PC-9 (cell line): ENCODE results near the gene HTR2A. TPM values are rescaled to one million over a fixed set of nuclear protein-coding genes. Genes with fewer than 3 reads are reported as not detected.
"Not testable (repeated sequence)": the region's sequence is repeated elsewhere in the genome, so short reads cannot be mapped to it uniquely, and the experiment has no call there.

Experiments
- BruUV-seq: library from RNA; stranded (reverse); fragments of 400-500 nt; replicated peaks from 2 replicates; lab custom pipeline; 2021; lab: Mats Ljungman, UMichigan
- CTCF ChIA-PET: fragments of 300-600 bp; sonication (Branson Sonifier 250); formaldehyde crosslinking; loops from one replicate; lab custom pipeline; 2022; ENCODE audit warnings: antibody characterized with exemption; lab: Charles Lee
- POLR2A ChIA-PET: fragments of 300-600 bp; sonication (Branson Sonifier 250); formaldehyde crosslinking; loops from one replicate; lab custom pipeline; 2022; ENCODE audit warnings: antibody characterized with exemption; ENCODE audit not compliant: unreplicated experiment; lab: Charles Lee
- DNase-seq, 2 experiments: peaks; one replicate each; pipeline versions ENCODE4 v3.0.0 to v3.0.0-alpha.2; 2015 to 2022; ENCODE audit warnings: mixed read lengths in 1 of 2
- H2AFZ ChIP-seq: fragments of 200-600 bp; sonication (generic); 2 replicates; pipeline ENCODE4 v1.8.1; 2017; ENCODE audit warnings: antibody characterized with exemption
- H3F3A ChIP-seq: fragments of 200-600 bp; sonication (generic); 2 replicates; pipeline ENCODE4 v1.8.1; 2017; ENCODE audit warnings: antibody characterized with exemption, mild to moderate bottlenecking, low read depth; ENCODE audit not compliant: insufficient read depth
- H3K27ac ChIP-seq: fragments of 200-600 bp; sonication (generic); 2 replicates; pipeline ENCODE4 v1.6.1; 2016; ENCODE audit warnings: mixed run types
- H3K27me3 ChIP-seq: fragments of 200-600 bp; sonication (generic); 2 replicates; pipeline ENCODE4 v1.6.1; 2016; ENCODE audit warnings: low read depth, mixed run types; ENCODE audit not compliant: insufficient read depth
- H3K36me3 ChIP-seq: fragments of 200-600 bp; sonication (generic); 2 replicates; pipeline ENCODE4 v1.6.1; 2016; ENCODE audit warnings: low read depth, mixed run types
- H3K4me1 ChIP-seq: fragments of 200-600 bp; sonication (generic); replicated peaks from 2 replicates; pipeline ENCODE4 v1.6.1; 2016; ENCODE audit warnings: mixed run types; ENCODE audit not compliant: insufficient read depth
- H3K4me2 ChIP-seq: fragments of 200-600 bp; sonication (generic); 2 replicates; pipeline ENCODE4 v1.6.1; 2017; ENCODE audit warnings: mixed run types
- H3K4me3 ChIP-seq: fragments of 200-600 bp; sonication (generic); 2 replicates; pipeline ENCODE4 v1.6.1; 2016; ENCODE audit warnings: mixed run types
- H3K79me2 ChIP-seq: fragments of 200-600 bp; sonication (generic); 2 replicates; pipeline ENCODE4 v1.6.1; 2017; ENCODE audit warnings: low read depth, mixed run types
- H3K9me2 ChIP-seq: fragments of 200-600 bp; sonication (generic); 2 replicates; pipeline ENCODE4 v1.8.1; 2017; ENCODE audit warnings: mild to moderate bottlenecking; ENCODE audit not compliant: insufficient read depth
- H3K9me3 ChIP-seq: fragments of 200-600 bp; sonication (generic); 2 replicates; pipeline ENCODE4 v1.8.1; 2016; ENCODE audit warnings: low read depth; ENCODE audit not compliant: insufficient read depth
- H4K20me1 ChIP-seq: fragments of 200-600 bp; sonication (generic); 2 replicates; pipeline ENCODE4 v1.8.1; 2017; ENCODE audit not compliant: insufficient read depth
- CTCF ChIP-seq: fragments of 200-600 bp; sonication (generic); conservative IDR thresholded peaks from 2 replicates; pipeline ENCODE4 v1.6.1; 2017; ENCODE audit warnings: mixed run types, antibody characterized with exemption, mild to moderate bottlenecking, moderate library complexity
- EZH2 ChIP-seq: fragments of 200-600 bp; sonication (generic); IDR thresholded peaks from 2 replicates; pipeline ENCODE4 v1.8.0; 2017; ENCODE audit warnings: antibody characterized with exemption, low read depth
- intact Hi-C: fragments of 100-400 bp; cut with micrococcal nuclease; formaldehyde crosslinking; loops from one replicate; pipeline ENCODE4 v1.10.0; 2022; ENCODE audit not compliant: unreplicated experiment
- total RNA-seq: library from RNA; stranded (reverse); gene quantifications from 2 replicates; pipeline ENCODE4 v1.2.3, GENCODE V29; 2021

The HTR2A gene
- total RNA-seq, 1 experiment from 2014 or later, result not detected

- intact Hi-C loops, result no loop called here
- H3K4me1 ChIP-seq, result no peaks in the 10 kb centered on the region
- no peak for DNase-seq
- no peaks in the 10 kb centered on the region for H3F3A ChIP-seq
- no peak overlapping the region for H3K4me2 ChIP-seq
- no peak overlapping the region for H2AFZ ChIP-seq
- CTCF ChIA-PET, result no interaction called here
- H3K27ac ChIP-seq, result no peak overlapping the region
- H4K20me1 ChIP-seq, result no peaks in the 10 kb centered on the region
- H3K9me2 ChIP-seq, result no peaks in the 10 kb centered on the region
- no peak overlapping the region for H3K4me3 ChIP-seq
- H3K27me3 ChIP-seq, result no peaks in the 10 kb centered on the region
- no peaks in the 10 kb centered on the region for H3K79me2 ChIP-seq
- H3K9me3 ChIP-seq, result peaks cover 4% of the 10 kb centered on the region; the same call in 1 of the 2 replicates
- BruUV-seq, result no TSS peak
- POLR2A ChIA-PET, result no interaction called here
- no peaks in the 10 kb centered on the region for H3K36me3 ChIP-seq
- no peak for TF ChIP-seq CTCF
- no peak for TF ChIP-seq EZH2
Observed at GRCh38 chr13:46810440-46810839, 86.4 kb downstream of the HTR2A start.

- H4K20me1 ChIP-seq, H3K27me3 ChIP-seq, POLR2A ChIA-PET, H3F3A ChIP-seq, H3K9me2 ChIP-seq, DNase-seq, BruUV-seq, H3K36me3 ChIP-seq, H3K4me1 ChIP-seq, H3K79me2 ChIP-seq, H3K9me3 ChIP-seq, H3K27ac ChIP-seq, H2AFZ ChIP-seq, intact Hi-C loops, H3K4me3 ChIP-seq, CTCF ChIA-PET, H3K4me2 ChIP-seq: not testable (repeated sequence)
Observed at GRCh38 chr13:46804921-46805320, 91.9 kb downstream of the HTR2A start.

GRCh38 chr13:46804391-46804815, 92.5 kb downstream of the HTR2A start:
- TF ChIP-seq EZH2 (no peak), CTCF (no peak)
- no peaks in the 10 kb centered on the region for H3K9me3 ChIP-seq
- intact Hi-C loops, result no loop called here
- H3K27me3 ChIP-seq, result no peaks in the 10 kb centered on the region
- no peak overlapping the region for H3K27ac ChIP-seq
- H2AFZ ChIP-seq, result no peak overlapping the region
- H3K4me2 ChIP-seq, result no peak overlapping the region
- no peaks in the 10 kb centered on the region for H3F3A ChIP-seq
- ChIA-PET POLR2A (no interaction called here), CTCF (no interaction called here)
- no peaks in the 10 kb centered on the region for H3K36me3 ChIP-seq
- no peaks in the 10 kb centered on the region for H3K4me1 ChIP-seq
- no peaks in the 10 kb centered on the region for H3K79me2 ChIP-seq
- H3K9me2 ChIP-seq, result no peaks in the 10 kb centered on the region
- peak; percentile 31 to 78 for DNase-seq
- no TSS peak for BruUV-seq
- no peak overlapping the region for H3K4me3 ChIP-seq
- H4K20me1 ChIP-seq, result no peaks in the 10 kb centered on the region

GRCh38 chr13:46803586-46803985, 93.3 kb downstream of the HTR2A start:
- Histone ChIP-seq H3K4me2 (no peak overlapping the region), H3K36me3 (no peaks in the 10 kb centered on the region), H3K27me3 (no peaks in the 10 kb centered on the region), H3F3A (no peaks in the 10 kb centered on the region), H3K9me2 (no peaks in the 10 kb centered on the region), H3K4me3 (no peak overlapping the region), H3K9me3 (no peaks in the 10 kb centered on the region), H4K20me1 (no peaks in the 10 kb centered on the region), H2AFZ (no peak overlapping the region), H3K27ac (no peak overlapping the region), H3K79me2 (no peaks in the 10 kb centered on the region), H3K4me1 (no peaks in the 10 kb centered on the region)
- no TSS peak for BruUV-seq
- ChIA-PET POLR2A (no interaction called here), CTCF (interaction anchor here (0.6 kb wide), 1 partner anchor 41 kb away, joined by 9 read pairs; no protein-coding TSS in a partner anchor)
- TF ChIP-seq CTCF (no peak), EZH2 (no peak)
- no peak for DNase-seq
- intact Hi-C loops, result no loop called here
